Keratinocyte (primary cell): Measurements from ENCODE around the gene NDEL1. TPM values are rescaled to one million over a fixed set of nuclear protein-coding genes. Genes with fewer than 3 reads are reported as not detected.

ENCODE experiments used
- DNase-seq: peaks from one replicate; pipeline ENCODE4 v3.0.0-alpha.2; 2011; ENCODE audit warnings: low read depth, missing footprints, low spot score
- FAIRE-seq: peaks from 2 replicates; lab custom pipeline; 2011; peaks lifted over from hg19 to GRCh38; lab: Jason Lieb, UNC
- H2AFZ ChIP-seq: 2 replicates; pipeline ENCODE4 v1.6.0; 2012; ENCODE audit warnings: low read length, control low read depth, inconsistent platforms; ENCODE audit not compliant: control insufficient read depth
- H3K27ac ChIP-seq: 2 replicates; pipeline ENCODE4 v1.5.1; 2011; ENCODE audit warnings: low read length; ENCODE audit not compliant: control insufficient read depth, insufficient read depth
- H3K27me3 ChIP-seq: 3 replicates; pipeline ENCODE4 v1.6.0; 2011; ENCODE audit warnings: low read length; ENCODE audit not compliant: control insufficient read depth, insufficient read depth; ENCODE audit errors: extremely low read depth
- H3K36me3 ChIP-seq, 2 experiments: 2 replicates in 1 of 2; 3 replicates in 1 of 2; pipeline ENCODE4 v1.5.1; 2011; ENCODE audit warnings: low read length in 2 of 2, mild to moderate bottlenecking in 1 of 2; ENCODE audit not compliant: control insufficient read depth in 2 of 2, insufficient read depth in 2 of 2; ENCODE audit errors: extremely low read depth in 1 of 2
- H3K4me1 ChIP-seq: 3 replicates; pipeline ENCODE4 v1.5.1; 2011; ENCODE audit warnings: low read length; ENCODE audit not compliant: control insufficient read depth, insufficient read depth; ENCODE audit errors: extremely low read depth
- H3K4me2 ChIP-seq: 3 replicates; pipeline ENCODE4 v1.6.0; 2011; ENCODE audit warnings: low read depth, low read length; ENCODE audit not compliant: control insufficient read depth, insufficient read depth; ENCODE audit errors: extremely low read depth
- H3K4me3 ChIP-seq, 3 experiments: fragments of 200-600 bp in 1 of 3; sonication (generic) in 1 of 3; 2 replicates in 2 of 3; 3 replicates in 1 of 3; pipeline ENCODE4 v1.5.1; 2011 to 2016; ENCODE audit warnings: low read length in 3 of 3, mild to moderate bottlenecking in 3 of 3, control low read depth in 2 of 3, inconsistent platforms in 1 of 3, low read depth in 1 of 3, mixed read lengths in 1 of 3, mixed run types in 1 of 3, moderate library complexity in 1 of 3; ENCODE audit not compliant: control insufficient read depth in 2 of 3, insufficient read depth in 2 of 3; ENCODE audit errors: extremely low read depth in 1 of 3
- H3K79me2 ChIP-seq: 2 replicates; pipeline ENCODE4 v1.6.0; 2012; ENCODE audit warnings: low read length; ENCODE audit not compliant: control insufficient read depth, insufficient read depth
- H3K9ac ChIP-seq: 3 replicates; pipeline ENCODE4 v1.6.0; 2011; ENCODE audit warnings: low read length; ENCODE audit not compliant: control insufficient read depth, insufficient read depth; ENCODE audit errors: extremely low read depth
- H3K9me1 ChIP-seq: 3 replicates; pipeline ENCODE4 v1.6.0; 2011; ENCODE audit warnings: low read length; ENCODE audit not compliant: control insufficient read depth, insufficient read depth; ENCODE audit errors: extremely low read depth
- H3K9me3 ChIP-seq: 2 replicates; pipeline ENCODE4 v1.5.1; 2012; ENCODE audit warnings: low read depth, low read length; ENCODE audit not compliant: control insufficient read depth
- H4K20me1 ChIP-seq: 3 replicates; pipeline ENCODE4 v1.6.0; 2011; ENCODE audit warnings: low read length; ENCODE audit not compliant: control insufficient read depth, insufficient read depth; ENCODE audit errors: extremely low read depth
- CTCF ChIP-seq, 3 experiments: IDR thresholded peaks in 1 of 3; conservative IDR thresholded peaks in 1 of 3; optimal IDR thresholded peaks in 1 of 3; 2 replicates in 2 of 3; 3 replicates in 1 of 3; pipeline versions ENCODE3 to v1.5.1; 2011; ENCODE audit warnings: low read length in 3 of 3, mild to moderate bottlenecking in 3 of 3, moderate library complexity in 2 of 3, control low read depth in 1 of 3, inconsistent platforms in 1 of 3; ENCODE audit not compliant: insufficient read depth in 2 of 3; ENCODE audit errors: extremely low read depth in 1 of 3
- EZH2 ChIP-seq: IDR thresholded peaks from one replicate; pipeline ENCODE4 v1.6.1; 2012; ENCODE audit warnings: inconsistent platforms, mild to moderate bottlenecking, low read length, moderate library complexity
- dilution Hi-C: fragments of 300-500 bp; cut with MboI; formaldehyde crosslinking; loops from one replicate; pipeline ENCODE4 v1.7.0; 2020; ENCODE audit warnings: low sequenced_read_pairs; ENCODE audit not compliant: extremely low pct_ligation_motif_present
- polyA plus RNA-seq, 5 experiments: library from polyadenylated mRNA; depleted of rRNA in 3 of 5; stranded (reverse) in 3 of 5; stranded (forward) in 1 of 5; unstranded in 1 of 5; fragments of >200 nt; gene quantifications; 1 replicate in 1 of 5; 2 replicates in 3 of 5; 3 replicates in 1 of 5; pipeline versions ENCODE4 v1.2.1 to v1.2.3, GENCODE V29; 2011 to 2012; ENCODE audit warnings: missing spikeins in 2 of 5, low read depth in 1 of 5, low replicate concordance in 1 of 5

Gene NDEL1
- polyA plus RNA-seq, 1 donor (not counting 4 experiments of a cell fraction or from before 2014, with no cell fraction given), result 76.8 TPM

- Histone ChIP-seq H3K9ac (no peak overlapping the region), H3K9me1 (no peaks in the 10 kb centered on the region), H3K4me2 (no peak overlapping the region), H3K79me2 (peaks cover 4% of the 10 kb centered on the region), H3K9me3 (no peaks in the 10 kb centered on the region), H3K4me1 (peaks cover 4% of the 10 kb centered on the region), H3K27me3 (no peaks in the 10 kb centered on the region), H3K4me3 (no peak overlapping the region), H4K20me1 (no peaks in the 10 kb centered on the region), H3K36me3 (peaks cover 46 to 52% of the 10 kb centered on the region in 2 experiments), H3K27ac (no peak overlapping the region), H2AFZ (no peak overlapping the region)
- TF ChIP-seq EZH2 (no peak), CTCF (optimal IDR thresholded peaks at IDR 0.05 in 1 of 3, IDR thresholded peaks at IDR 0.05 in 1 of 3, conservative IDR thresholded peaks at IDR 0.05 in 1 of 3; ENCODE audit: extremely low read depth in 1 of 3, insufficient read depth in 2 of 3, low read length in 3 of 3) (no peak)
- DNase-seq (no peak), FAIRE-seq (no peak)
- dilution Hi-C loops, result no loop called here
These were observed 37.9 kb downstream of the NDEL1 start for GRCh38 chr17:8473451-8474192.

- H2AFZ ChIP-seq, result no peak overlapping the region
- no peaks in the 10 kb centered on the region for H3K9me3 ChIP-seq
- no peak overlapping the region for H3K9ac ChIP-seq
- no peak for FAIRE-seq
- no peak for TF ChIP-seq CTCF (optimal IDR thresholded peaks at IDR 0.05 in 1 of 3, IDR thresholded peaks at IDR 0.05 in 1 of 3, conservative IDR thresholded peaks at IDR 0.05 in 1 of 3; ENCODE audit: extremely low read depth in 1 of 3, insufficient read depth in 2 of 3, low read length in 3 of 3)
- TF ChIP-seq EZH2, result no peak
- no peak for DNase-seq
- peaks cover 4% of the 10 kb centered on the region for H3K4me1 ChIP-seq
- no peaks in the 10 kb centered on the region for H3K9me1 ChIP-seq
- peaks cover 4% of the 10 kb centered on the region for H3K79me2 ChIP-seq
- H3K36me3 ChIP-seq, result peaks cover 49 to 54% of the 10 kb centered on the region in 2 experiments
- no peaks in the 10 kb centered on the region for H4K20me1 ChIP-seq
- no peaks in the 10 kb centered on the region for H3K27me3 ChIP-seq
- no peak overlapping the region for H3K4me2 ChIP-seq
- no peak overlapping the region for H3K27ac ChIP-seq
- dilution Hi-C loops, result no loop called here
- H3K4me3 ChIP-seq, result no peak overlapping the region
These were observed 39.1 kb downstream of the NDEL1 start for GRCh38 chr17:8474826-8475225.
